Duodenal mucosa (tissue), 2 donors: ENCODE data around the gene ILF2.
"Not testable (repeated sequence)": the region's sequence is repeated elsewhere in the genome, so short reads cannot be mapped to it uniquely, and the experiment has no call there.

Experiments
- H3K27ac ChIP-seq: one replicate; pipeline ENCODE4 v1.7.0; 2013; ENCODE audit warnings: low read depth, low read length
- H3K27me3 ChIP-seq, 2 donors: one replicate each; pipeline ENCODE4 v1.7.0; 2013; ENCODE audit warnings: low read length in 2 of 2, control low read depth in 1 of 2; ENCODE audit not compliant: insufficient read depth in 2 of 2, control insufficient read depth in 1 of 2
- H3K36me3 ChIP-seq, 2 donors: one replicate each; pipeline ENCODE4 v1.7.0; 2013; ENCODE audit warnings: low read length in 2 of 2, control low read depth in 1 of 2; ENCODE audit not compliant: insufficient read depth in 2 of 2, control insufficient read depth in 1 of 2
- H3K4me1 ChIP-seq, 2 donors: one replicate each; pipeline ENCODE4 v1.7.0; 2013; ENCODE audit warnings: low read length in 2 of 2, control low read depth in 1 of 2; ENCODE audit not compliant: insufficient read depth in 2 of 2, control insufficient read depth in 1 of 2
- H3K4me3 ChIP-seq, 2 donors: one replicate each; pipeline ENCODE4 v1.7.0; 2013; ENCODE audit warnings: low read length in 2 of 2, low read depth in 1 of 2
- H3K9ac ChIP-seq, 2 donors: one replicate each; pipeline ENCODE4 v1.7.0; 2013; ENCODE audit warnings: low read length in 2 of 2, low read depth in 1 of 2
- H3K9me3 ChIP-seq, 2 donors: one replicate each; pipeline ENCODE4 v1.7.0; 2013; ENCODE audit warnings: low read length in 2 of 2, control low read depth in 1 of 2; ENCODE audit not compliant: control insufficient read depth in 1 of 2

ILF2 gene

DNA sequence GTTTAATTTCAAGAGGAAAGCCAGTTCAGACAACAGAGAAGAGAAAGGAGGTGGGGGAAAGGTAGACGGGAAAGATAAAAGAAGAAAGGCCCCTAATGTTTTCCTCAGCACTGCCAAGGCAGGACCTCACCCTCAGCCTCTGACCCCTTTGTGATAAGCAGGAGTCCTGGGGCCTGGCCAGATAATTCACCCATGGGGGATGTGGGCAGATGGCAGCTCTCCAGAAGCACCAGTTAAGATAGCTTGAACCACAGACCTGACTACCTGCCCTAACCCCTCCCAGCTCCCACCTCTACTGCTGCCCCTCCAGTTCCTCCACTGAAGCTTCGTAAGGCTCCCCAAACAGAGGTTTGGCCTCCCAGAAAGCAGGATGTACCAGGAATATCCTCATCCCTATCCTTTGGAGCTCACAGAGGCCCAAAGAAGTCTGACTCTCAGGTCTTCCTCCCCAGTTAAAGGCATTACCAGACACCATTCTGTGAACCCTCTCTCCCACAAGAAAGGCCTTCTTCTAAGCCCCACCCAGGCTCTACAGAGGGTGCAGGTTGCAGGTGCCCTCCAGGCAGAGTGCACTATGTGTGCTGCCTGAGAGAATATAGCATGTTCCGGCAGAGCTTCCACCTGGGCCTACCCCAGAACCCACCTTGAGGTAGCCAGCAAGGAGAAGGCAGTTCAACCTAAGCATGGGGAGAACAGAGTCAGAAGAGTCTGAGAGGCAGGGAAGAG, 21.5 kb downstream of the ILF2 start:
- H3K27me3 ChIP-seq, result no peaks in the 10 kb centered on the region
- H3K4me3 ChIP-seq, result no peak overlapping the region
- H3K4me1 ChIP-seq, result peaks cover 3 to 8% of the 10 kb centered on the region in 2 donors
- no peak overlapping the region for H3K27ac ChIP-seq
- H3K36me3 ChIP-seq, result peaks cover 14 to 25% of the 10 kb centered on the region in 2 donors
- no peak overlapping the region for H3K9ac ChIP-seq
- no peaks in the 10 kb centered on the region for H3K9me3 ChIP-seq

DNA sequence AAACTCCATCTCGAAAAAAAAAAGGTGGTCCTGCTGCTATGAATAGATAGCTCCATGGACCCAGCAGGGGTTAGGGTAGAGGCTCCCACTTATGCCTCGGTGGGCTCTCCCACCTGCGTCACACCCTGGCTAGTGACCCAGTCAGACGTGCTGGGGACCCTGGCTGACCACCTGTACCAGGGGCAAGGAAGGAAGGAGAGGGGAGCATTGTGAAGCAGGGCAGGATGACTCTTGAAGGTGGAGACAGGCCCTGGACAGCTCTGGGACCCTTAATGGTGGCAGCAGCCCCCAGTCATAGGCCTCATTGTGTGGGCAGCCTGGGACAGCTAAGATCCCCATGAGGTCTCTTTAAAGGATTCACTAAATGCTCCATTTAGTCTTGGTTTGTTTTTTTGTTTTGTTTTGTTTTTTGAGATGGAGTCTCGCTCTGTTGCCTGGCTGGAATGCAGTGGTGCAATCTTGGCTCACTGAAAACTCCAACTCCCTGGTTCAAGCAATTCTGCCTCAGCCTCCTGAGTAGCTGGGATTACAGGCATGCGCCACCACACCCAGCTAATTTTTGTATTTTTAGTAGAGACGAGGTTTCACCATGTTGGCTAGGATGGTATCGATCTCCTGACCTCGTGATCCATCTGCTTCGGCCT, 22.7 kb downstream of the ILF2 start:
- no peaks in the 10 kb centered on the region for H3K9me3 ChIP-seq
- no peak overlapping the region for H3K27ac ChIP-seq
- no peak overlapping the region for H3K4me3 ChIP-seq
- H3K27me3 ChIP-seq, result no peaks in the 10 kb centered on the region
- peaks cover 3 to 15% of the 10 kb centered on the region in 2 donors for H3K4me1 ChIP-seq
- H3K9ac ChIP-seq, result no peak overlapping the region
- peaks cover 25 to 36% of the 10 kb centered on the region in 2 donors for H3K36me3 ChIP-seq

DNA sequence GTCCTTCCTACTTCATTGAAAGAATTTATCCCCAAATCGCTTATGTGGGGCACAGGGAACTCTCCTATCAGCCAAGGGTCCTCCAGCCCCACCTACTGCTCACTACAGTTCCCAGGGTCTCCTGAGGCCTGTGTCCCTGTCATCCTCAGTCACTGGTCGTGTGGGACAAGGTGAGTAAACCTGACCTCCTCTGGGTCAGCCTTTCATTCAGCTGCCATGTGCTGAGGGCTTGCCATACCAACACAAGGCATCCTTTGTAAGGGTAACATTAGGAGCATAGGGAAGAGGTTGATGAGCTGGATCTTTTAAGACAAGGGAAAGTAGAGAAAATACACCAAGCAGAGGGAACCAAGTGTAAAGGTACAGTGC, 23.5 kb downstream of the ILF2 start:
- H3K4me1 ChIP-seq, result peaks cover 0 to 15% of the 10 kb centered on the region in 2 donors
- no peak overlapping the region for H3K4me3 ChIP-seq
- H3K9me3 ChIP-seq, result no peaks in the 10 kb centered on the region
- H3K27ac ChIP-seq, result no peak overlapping the region
- H3K36me3 ChIP-seq, result peaks cover 33 to 44% of the 10 kb centered on the region in 2 donors
- no peak overlapping the region for H3K9ac ChIP-seq
- H3K27me3 ChIP-seq, result no peaks in the 10 kb centered on the region

DNA sequence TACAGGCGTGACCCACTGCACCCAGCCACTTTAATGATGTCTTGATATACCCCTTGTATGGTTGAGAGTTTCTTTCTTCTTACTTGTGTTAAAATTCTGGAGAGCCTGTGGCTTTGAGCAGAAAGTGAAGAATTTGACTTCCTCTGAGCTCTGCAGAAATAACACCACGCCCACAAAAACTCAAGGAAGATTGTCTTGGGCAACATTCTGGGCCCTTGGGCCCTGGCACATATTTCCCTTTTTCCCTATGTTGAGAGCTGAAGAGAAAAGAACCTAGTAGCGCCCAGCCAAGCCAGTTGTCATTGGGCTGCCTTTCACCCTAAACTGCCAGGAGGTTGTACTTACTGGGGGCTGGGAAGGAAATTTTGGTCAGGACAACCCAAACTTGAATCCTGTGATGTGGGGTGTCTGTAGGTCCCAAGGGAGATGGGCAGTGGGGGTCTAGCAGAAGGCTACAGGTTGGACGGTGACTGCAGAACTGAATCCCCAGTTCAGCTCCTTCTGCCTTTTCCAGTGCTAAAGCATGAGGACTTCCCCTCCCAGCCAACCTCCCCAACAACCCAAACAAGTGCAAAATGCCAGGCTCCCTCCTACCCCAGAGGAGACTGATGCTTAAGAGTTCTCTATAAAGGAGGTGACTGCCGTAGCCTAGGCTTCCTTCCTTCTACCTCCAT, 24.0 kb downstream of the ILF2 start:
- no peak overlapping the region for H3K9ac ChIP-seq
- H3K9me3 ChIP-seq, result no peaks in the 10 kb centered on the region
- no peak overlapping the region for H3K27ac ChIP-seq
- no peak overlapping the region for H3K4me3 ChIP-seq
- H3K4me1 ChIP-seq, result peaks cover 0 to 15% of the 10 kb centered on the region in 2 donors
- no peaks in the 10 kb centered on the region for H3K27me3 ChIP-seq
- peaks cover 39 to 49% of the 10 kb centered on the region in 2 donors for H3K36me3 ChIP-seq

DNA sequence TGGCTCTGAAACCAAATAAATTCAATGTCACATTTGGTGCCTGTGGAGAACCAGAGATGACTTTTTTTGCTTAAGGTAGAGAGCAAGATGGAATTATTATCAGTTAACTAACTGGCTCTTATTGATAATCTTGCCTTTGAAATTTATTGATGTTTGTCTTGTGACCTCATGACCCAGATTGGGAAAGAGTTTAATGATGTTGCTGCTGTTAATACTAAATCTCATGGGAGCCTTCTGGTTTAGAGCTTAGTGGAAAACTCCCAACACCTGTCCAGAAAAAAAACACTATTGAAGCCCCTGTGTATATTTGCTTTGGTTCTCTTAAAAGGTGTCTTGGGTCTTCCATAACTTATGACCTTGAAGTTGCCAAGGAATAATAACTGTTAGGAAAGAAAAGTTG, 27.0 kb downstream of the ILF2 start:
- Histone ChIP-seq H3K9me3 (no peaks in the 10 kb centered on the region), H3K27me3 (no peaks in the 10 kb centered on the region), H3K4me3 (no peak overlapping the region), H3K9ac (no peak overlapping the region), H3K36me3 (peaks cover 58 to 77% of the 10 kb centered on the region in 2 donors), H3K4me1 (peaks cover 0 to 15% of the 10 kb centered on the region in 2 donors), H3K27ac (no peak overlapping the region)

DNA sequence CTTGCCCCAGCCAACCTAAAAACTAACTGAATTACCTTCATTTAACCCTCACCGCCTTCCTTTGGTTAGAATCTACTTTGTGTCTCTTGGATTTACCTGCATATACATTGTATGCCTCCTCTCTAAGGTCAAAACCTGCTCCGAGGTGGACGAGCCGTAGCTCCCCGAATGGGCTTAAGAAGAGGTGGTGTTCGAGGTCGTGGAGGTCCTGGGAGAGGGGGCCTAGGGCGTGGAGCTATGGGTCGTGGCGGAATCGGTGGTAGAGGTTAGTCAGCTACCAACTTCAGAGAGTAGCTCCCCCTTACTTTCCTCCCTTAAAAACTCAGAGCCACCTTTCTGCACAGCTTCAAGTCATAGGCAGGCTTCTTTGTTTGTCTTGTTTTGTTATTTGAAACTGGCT, 27.7 kb downstream of the ILF2 start:
- Histone ChIP-seq H3K4me3 (no peak overlapping the region), H3K27me3 (no peaks in the 10 kb centered on the region), H3K36me3 (peaks cover 64 to 84% of the 10 kb centered on the region in 2 donors), H3K4me1 (peaks cover 1 to 19% of the 10 kb centered on the region in 2 donors), H3K9ac (no peak overlapping the region), H3K9me3 (no peaks in the 10 kb centered on the region), H3K27ac (no peak overlapping the region)

DNA sequence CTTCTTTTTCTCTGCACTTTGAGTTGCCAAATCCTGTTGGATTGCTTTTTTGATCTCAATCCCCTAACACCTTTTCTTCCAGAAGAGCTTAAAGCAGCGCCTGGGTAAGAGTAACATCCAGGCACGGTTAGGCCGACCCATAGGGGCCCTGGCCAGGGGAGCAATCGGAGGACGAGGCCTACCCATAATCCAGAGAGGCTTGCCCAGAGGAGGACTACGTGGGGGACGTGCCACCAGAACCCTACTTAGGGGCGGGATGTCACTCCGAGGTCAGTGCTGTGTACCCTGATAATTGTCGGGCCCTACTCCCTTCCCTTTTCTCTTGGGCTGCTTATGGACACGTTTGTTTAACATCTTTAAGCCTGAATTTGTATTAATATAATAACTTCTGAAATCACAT, 28.6 kb downstream of the ILF2 start:
- Histone ChIP-seq H3K9ac (no peak overlapping the region), H3K27me3 (no peaks in the 10 kb centered on the region), H3K4me3 (no peak overlapping the region), H3K27ac (no peak overlapping the region), H3K4me1 (peaks cover 6 to 27% of the 10 kb centered on the region in 2 donors), H3K9me3 (no peaks in the 10 kb centered on the region), H3K36me3 (peaks cover 69 to 94% of the 10 kb centered on the region in 2 donors)

DNA sequence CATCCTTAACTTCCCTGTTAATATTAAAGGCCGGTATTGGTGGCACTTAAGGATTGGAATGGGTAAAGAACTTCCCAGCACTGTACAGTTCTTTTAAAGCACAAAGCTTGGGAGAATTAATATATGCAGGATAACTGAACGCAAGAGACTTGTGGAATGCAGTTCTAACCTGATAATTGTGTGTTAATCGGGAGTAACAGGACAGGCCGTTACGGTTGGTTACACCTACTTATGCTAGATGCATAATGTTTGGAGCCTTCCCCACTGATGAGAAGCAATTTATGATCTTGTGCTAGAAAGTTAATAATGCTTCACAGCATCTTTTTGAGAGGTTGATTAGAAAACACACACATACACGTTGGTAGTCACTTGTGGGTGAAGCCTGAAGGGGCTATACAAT, 29.9 kb downstream of the ILF2 start:
- no peak overlapping the region for H3K27ac ChIP-seq
- H3K36me3 ChIP-seq, result peaks cover 75 to 96% of the 10 kb centered on the region in 2 donors
- no peaks in the 10 kb centered on the region for H3K9me3 ChIP-seq
- H3K9ac ChIP-seq, result no peak overlapping the region
- no peaks in the 10 kb centered on the region for H3K27me3 ChIP-seq
- no peak overlapping the region for H3K4me3 ChIP-seq
- H3K4me1 ChIP-seq, result peaks cover 15 to 36% of the 10 kb centered on the region in 2 donors

DNA sequence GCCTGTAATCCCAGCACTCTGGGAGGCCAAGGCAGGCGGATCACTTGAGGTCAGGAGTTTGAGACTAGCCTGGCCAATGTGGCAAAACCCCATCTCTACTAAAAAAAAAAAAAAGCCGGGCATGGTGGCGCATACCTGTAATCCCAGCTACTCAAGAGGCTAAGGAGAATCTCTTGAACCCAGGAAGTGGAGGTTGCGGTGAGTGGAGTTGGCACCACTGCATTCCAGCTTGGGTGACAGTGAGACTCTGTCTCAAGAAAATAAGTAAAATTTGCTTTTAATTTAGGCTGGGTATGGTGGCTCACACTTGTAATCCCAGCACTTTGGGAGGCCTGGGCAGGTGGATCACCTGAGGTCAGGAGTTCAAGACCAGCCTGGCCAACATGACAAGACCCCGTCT, 30.6 kb downstream of the ILF2 start:
- H3K9ac ChIP-seq, H3K9me3 ChIP-seq, H3K27me3 ChIP-seq, H3K4me3 ChIP-seq, H3K27ac ChIP-seq: not testable (repeated sequence)
- Histone ChIP-seq H3K4me1 (peaks cover 21 to 36% of the 10 kb centered on the region in 2 donors), H3K36me3 (peaks cover 68 to 89% of the 10 kb centered on the region in 2 donors)

DNA sequence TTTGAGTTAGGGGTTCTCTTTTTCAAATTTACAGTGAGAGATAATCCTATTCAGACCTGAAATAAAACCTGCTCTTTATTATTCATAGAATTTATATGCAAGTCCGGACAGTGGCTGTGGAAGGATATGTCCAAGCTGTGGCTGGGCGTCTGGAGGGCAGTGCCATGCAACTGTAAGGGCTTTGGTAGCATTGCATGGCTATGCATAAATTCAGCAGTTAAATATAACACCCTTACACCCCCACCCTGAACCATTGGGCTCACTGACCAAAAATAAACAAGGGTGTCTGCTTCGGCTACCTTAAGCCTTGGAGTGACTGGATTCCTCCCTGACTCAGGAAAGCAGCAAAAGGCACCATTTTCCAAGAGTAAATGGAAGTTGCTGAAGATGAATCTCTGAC, 31.5 kb downstream of the ILF2 start:
- H3K4me3 ChIP-seq, result no peak overlapping the region
- no peaks in the 10 kb centered on the region for H3K27me3 ChIP-seq
- no peak overlapping the region for H3K27ac ChIP-seq
- no peak overlapping the region for H3K9ac ChIP-seq
- H3K36me3 ChIP-seq, result peaks cover 63 to 80% of the 10 kb centered on the region in 2 donors
- peaks cover 24 to 36% of the 10 kb centered on the region in 2 donors for H3K4me1 ChIP-seq
- H3K9me3 ChIP-seq, result no peaks in the 10 kb centered on the region
